Loucy (cell line): Measurements from ENCODE around the gene CDC23.
"Not testable (repeated sequence)": the region's sequence is repeated elsewhere in the genome, so short reads cannot be mapped to it uniquely, and the experiment has no call there.

Experiments
- EZH2phosphoT487 ChIP-seq: fragments of 200-600 bp; IDR thresholded peaks from 2 replicates; pipeline ENCODE4 v1.6.1; 2018; ENCODE audit warnings: antibody characterized with exemption, mild to moderate bottlenecking, moderate library complexity, borderline replicate concordance
- TF ChIP-seq, protein P1 (sequence below): fragments of 200-600 bp; sonication (generic); conservative IDR thresholded peaks from 2 replicates; pipeline ENCODE4 v1.5.1; 2014; ENCODE audit warnings: mild to moderate bottlenecking, antibody characterized with exemption, low read length

DNA sequence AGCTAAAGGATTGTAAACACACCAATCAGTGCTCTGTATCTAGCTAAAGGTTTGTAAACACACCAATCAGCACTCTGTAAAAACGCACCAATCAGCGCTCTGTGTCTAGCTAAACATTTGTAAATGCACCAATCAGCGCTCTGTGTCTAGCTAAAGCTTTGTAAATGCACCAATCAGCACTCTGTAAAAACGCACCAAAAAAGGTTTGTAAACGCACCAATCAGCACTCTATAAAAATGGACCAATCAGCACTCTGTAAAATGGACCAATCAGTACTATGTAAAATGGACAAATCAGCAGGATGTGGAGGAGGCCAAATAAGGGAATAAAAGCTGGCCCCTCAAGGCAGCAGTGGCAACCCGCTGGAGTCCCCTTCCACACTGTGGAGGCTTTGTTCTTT is 69.5 kb downstream of the CDC23 start:
- TF ChIP-seq, protein P1, sequence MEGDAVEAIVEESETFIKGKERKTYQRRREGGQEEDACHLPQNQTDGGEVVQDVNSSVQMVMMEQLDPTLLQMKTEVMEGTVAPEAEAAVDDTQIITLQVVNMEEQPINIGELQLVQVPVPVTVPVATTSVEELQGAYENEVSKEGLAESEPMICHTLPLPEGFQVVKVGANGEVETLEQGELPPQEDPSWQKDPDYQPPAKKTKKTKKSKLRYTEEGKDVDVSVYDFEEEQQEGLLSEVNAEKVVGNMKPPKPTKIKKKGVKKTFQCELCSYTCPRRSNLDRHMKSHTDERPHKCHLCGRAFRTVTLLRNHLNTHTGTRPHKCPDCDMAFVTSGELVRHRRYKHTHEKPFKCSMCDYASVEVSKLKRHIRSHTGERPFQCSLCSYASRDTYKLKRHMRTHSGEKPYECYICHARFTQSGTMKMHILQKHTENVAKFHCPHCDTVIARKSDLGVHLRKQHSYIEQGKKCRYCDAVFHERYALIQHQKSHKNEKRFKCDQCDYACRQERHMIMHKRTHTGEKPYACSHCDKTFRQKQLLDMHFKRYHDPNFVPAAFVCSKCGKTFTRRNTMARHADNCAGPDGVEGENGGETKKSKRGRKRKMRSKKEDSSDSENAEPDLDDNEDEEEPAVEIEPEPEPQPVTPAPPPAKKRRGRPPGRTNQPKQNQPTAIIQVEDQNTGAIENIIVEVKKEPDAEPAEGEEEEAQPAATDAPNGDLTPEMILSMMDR: not testable (repeated sequence)
- not testable (repeated sequence) for TF ChIP-seq EZH2phosphoT487
